ENCODE measurements around the gene CADM1.

The CADM1 gene

GRCh38 chr11:115207916-115208315, 296.3 kb downstream of the CADM1 start:
- no peak overlapping the region for H3K4me3 Mint-ChIP-seq
- intact Hi-C loops (cut with micrococcal nuclease): no loop called here
- H3K36me3 Mint-ChIP-seq (ENCODE audit: low read depth): no peaks in the 10 kb centered on the region
- no peaks in the 10 kb centered on the region for H3K9me3 Mint-ChIP-seq
- H3K4me1 Mint-ChIP-seq (ENCODE audit: low read depth): no peaks in the 10 kb centered on the region
- H3K27me3 Mint-ChIP-seq: no peaks in the 10 kb centered on the region
- no peak overlapping the region for H3K27ac Mint-ChIP-seq

DNA sequence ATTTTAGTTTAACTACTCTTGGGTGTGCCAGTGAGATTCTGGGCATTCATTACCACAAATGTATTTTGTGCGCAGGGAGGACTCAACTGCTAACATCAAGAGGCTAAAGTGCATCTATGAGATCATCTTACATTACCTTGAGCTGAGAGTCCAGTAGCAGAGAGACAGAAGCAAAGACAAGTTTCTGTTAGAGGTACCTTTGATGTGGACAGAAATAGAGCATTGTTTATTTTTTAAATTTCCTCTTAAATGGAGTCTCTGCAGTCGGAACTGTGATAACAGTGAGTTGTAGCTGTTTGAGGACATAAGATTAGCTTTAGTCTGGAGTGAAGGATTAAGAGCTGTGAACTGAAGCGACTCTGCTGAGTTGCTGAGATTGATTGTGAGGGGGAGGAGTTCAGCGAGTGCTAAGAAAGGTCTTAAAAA, 297.0 kb downstream of the CADM1 start:
- Mint-ChIP-seq H3K9me3 (no peaks in the 10 kb centered on the region), H3K4me3 (no peak overlapping the region), H3K27me3 (no peaks in the 10 kb centered on the region), H3K4me1 (ENCODE audit: low read depth) (no peaks in the 10 kb centered on the region), H3K27ac (no peak overlapping the region), H3K36me3 (ENCODE audit: low read depth) (no peaks in the 10 kb centered on the region)
- intact Hi-C loops (cut with micrococcal nuclease): no loop called here

GRCh38 chr11:115206365-115207022, 297.7 kb downstream of the CADM1 start:
- H3K4me1 Mint-ChIP-seq (ENCODE audit: low read depth): no peaks in the 10 kb centered on the region
- no peak overlapping the region for H3K27ac Mint-ChIP-seq
- H3K36me3 Mint-ChIP-seq (ENCODE audit: low read depth): no peaks in the 10 kb centered on the region
- intact Hi-C loops (cut with micrococcal nuclease): no loop called here
- H3K9me3 Mint-ChIP-seq: no peaks in the 10 kb centered on the region
- no peaks in the 10 kb centered on the region for H3K27me3 Mint-ChIP-seq
- no peak overlapping the region for H3K4me3 Mint-ChIP-seq

DNA sequence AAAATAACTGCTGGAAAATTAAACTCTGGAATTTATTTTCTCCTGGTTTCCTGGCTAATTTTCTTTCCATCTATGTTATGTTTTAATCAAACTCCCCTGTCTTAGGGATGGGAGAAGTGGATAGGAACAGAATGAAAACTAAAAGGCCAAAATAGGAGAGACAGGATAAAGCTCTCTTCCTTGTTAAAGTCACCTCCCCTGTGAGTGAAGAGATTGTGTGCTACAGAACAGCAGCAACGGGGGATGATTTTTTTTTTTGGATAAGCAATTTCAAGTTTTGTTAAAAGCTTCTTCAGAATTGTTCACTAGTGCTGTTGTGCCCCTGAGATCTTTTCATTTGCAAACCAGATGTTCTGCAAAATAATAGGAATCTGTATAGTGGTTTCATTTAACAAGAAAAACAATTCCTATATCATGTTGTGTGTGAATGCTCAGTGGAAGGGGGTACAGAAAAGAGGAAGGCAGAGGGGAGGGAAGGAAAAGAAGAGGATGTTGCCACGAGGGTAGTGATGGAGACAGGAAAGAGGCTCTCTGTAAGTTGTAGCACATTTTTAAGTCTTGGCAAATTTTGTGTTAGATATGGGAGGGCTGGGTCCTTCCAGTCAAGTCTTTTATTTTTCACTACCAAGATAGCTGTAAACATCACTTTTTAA, 301.2 kb downstream of the CADM1 start:
- Mint-ChIP-seq H3K36me3 (ENCODE audit: low read depth) (no peaks in the 10 kb centered on the region), H3K9me3 (no peaks in the 10 kb centered on the region), H3K27ac (no peak overlapping the region), H3K4me1 (ENCODE audit: low read depth) (no peaks in the 10 kb centered on the region), H3K4me3 (no peak overlapping the region), H3K27me3 (no peaks in the 10 kb centered on the region)
- intact Hi-C loops (cut with micrococcal nuclease): no loop called here

DNA sequence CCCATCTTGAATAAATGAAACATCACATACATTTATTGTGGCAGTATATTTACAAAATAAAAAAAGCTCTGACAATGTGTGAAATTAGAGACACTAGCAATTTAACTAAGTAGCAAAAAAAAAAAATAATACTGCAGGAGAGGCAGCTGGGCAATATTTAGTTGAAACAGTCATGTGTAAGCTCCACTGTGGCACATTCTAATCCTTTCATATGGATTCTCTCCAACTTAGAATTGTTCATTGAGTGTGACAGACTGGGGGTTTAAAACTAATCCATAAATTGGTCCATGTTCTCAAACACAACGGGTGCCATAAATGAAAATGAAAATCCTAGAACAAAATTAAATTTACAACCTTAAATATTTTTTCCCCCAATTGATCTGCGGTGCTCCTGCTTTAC, 302.1 kb downstream of the CADM1 start:
- H3K4me1 Mint-ChIP-seq (ENCODE audit: low read depth): no peaks in the 10 kb centered on the region
- intact Hi-C loops (cut with micrococcal nuclease): no loop called here
- no peaks in the 10 kb centered on the region for H3K27me3 Mint-ChIP-seq
- H3K9me3 Mint-ChIP-seq: no peaks in the 10 kb centered on the region
- no peaks in the 10 kb centered on the region for H3K36me3 Mint-ChIP-seq (ENCODE audit: low read depth)
- H3K4me3 Mint-ChIP-seq: no peak overlapping the region
- H3K27ac Mint-ChIP-seq: no peak overlapping the region

- intact Hi-C loops (cut with micrococcal nuclease): no loop called here
- no peaks in the 10 kb centered on the region for H3K27me3 Mint-ChIP-seq
- no peaks in the 10 kb centered on the region for H3K36me3 Mint-ChIP-seq (ENCODE audit: low read depth)
- no peaks in the 10 kb centered on the region for H3K9me3 Mint-ChIP-seq
- H3K27ac Mint-ChIP-seq: no peak overlapping the region
- H3K4me3 Mint-ChIP-seq: no peak overlapping the region
- no peaks in the 10 kb centered on the region for H3K4me1 Mint-ChIP-seq (ENCODE audit: low read depth)
Measured at GRCh38 chr11:115201111-115201792, 303.0 kb downstream of the CADM1 start.

DNA sequence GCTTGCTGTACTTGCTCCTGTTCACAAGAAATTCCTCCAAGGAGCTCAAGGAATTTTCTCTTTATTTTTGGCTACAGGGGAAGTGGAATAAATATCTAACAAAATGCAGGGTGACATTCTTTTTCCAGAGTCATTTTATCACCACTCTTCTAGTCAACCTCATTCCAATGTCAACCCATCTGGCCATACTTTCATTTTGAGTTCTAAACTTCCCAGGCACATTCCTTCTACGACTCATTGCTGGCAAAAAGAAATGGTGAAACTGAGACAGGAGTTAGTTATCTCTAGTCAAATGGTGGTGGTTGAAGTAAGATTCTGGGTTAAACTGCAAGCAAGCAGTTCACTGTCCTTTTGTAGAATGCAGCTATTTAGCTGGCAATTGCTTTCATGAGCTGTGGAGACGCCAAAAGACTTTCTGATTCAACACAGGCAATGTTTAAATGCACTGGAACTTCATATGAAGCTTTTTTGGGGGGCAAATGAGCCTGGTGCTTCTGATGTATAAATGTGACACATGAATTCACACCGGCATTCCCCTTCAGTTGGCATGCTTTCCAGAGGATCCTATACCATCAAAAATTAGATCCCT, 304.6 kb downstream of the CADM1 start:
- Mint-ChIP-seq H3K9me3 (no peaks in the 10 kb centered on the region), H3K4me3 (no peak overlapping the region), H3K4me1 (ENCODE audit: low read depth) (no peaks in the 10 kb centered on the region), H3K27ac (no peak overlapping the region), H3K27me3 (no peaks in the 10 kb centered on the region), H3K36me3 (ENCODE audit: low read depth) (no peaks in the 10 kb centered on the region)
- intact Hi-C loops (cut with micrococcal nuclease): no loop called here

DNA sequence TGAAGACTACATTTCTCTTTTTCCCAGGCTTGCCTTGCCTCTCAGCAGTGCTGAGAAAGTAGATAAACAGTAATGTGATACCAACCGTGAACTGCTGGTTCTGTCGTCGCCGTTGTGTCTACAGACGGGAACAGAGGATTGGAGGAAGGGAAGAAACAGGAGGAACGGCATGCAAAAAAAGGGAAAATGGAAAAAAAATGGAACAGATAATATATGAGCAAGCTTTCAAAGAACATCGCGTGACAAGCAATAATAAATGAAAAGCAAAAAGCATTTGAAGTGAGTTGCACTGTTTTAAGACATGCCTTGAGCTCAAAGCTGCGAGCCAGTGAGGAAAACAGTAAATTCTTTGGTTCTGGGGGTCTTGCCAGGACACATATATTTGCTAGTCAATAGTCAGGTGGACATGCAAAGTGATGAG, 305.9 kb downstream of the CADM1 start:
- intact Hi-C loops (cut with micrococcal nuclease): no loop called here
- Mint-ChIP-seq H3K4me1 (ENCODE audit: low read depth) (no peaks in the 10 kb centered on the region), H3K36me3 (ENCODE audit: low read depth) (no peaks in the 10 kb centered on the region), H3K4me3 (no peak overlapping the region), H3K9me3 (no peaks in the 10 kb centered on the region), H3K27me3 (no peaks in the 10 kb centered on the region), H3K27ac (no peak overlapping the region)

DNA sequence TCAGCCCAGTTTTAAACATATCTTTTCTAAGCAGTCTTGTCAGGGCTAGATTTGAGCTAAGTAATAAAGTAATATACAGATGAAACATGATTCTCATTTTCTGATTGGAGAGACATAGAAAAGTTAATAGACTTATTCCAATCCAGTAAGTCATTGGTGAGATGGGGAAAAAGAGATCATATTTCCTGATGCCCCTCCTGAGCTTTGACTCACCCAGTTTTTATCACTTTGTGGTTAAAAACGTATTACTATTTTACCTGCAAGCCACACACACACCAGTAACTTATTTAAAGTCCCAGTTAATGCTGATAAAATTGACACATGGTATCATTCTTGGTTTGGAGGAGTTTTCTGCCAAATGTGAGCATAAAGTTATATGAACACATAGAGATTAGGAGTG, 306.8 kb downstream of the CADM1 start:
- H3K4me3 Mint-ChIP-seq: no peak overlapping the region
- H3K36me3 Mint-ChIP-seq (ENCODE audit: low read depth): no peaks in the 10 kb centered on the region
- H3K27ac Mint-ChIP-seq: no peak overlapping the region
- H3K9me3 Mint-ChIP-seq: no peaks in the 10 kb centered on the region
- H3K27me3 Mint-ChIP-seq: no peaks in the 10 kb centered on the region
- H3K4me1 Mint-ChIP-seq (ENCODE audit: low read depth): no peaks in the 10 kb centered on the region
- intact Hi-C loops (cut with micrococcal nuclease): no loop called here

DNA sequence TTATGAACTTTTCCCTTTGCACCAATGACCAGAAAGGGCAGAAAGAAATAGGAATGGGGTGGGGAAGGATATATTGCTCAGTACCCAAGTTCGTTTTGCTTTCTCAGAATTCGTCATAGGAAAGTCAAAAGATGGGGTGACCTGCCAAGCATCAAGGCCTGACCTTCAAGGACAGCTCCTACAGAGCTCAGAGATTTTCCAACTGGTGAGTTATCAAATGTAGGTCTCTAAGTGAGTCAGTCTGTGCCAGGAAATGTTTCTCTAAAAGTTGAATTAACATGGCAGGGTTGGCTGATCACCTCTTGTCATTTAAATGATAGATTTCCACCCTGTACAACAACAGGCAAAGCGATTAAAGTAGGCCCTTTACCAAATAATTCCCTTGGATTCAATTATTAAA, 307.2 kb downstream of the CADM1 start:
- Mint-ChIP-seq H3K27me3 (no peaks in the 10 kb centered on the region), H3K36me3 (ENCODE audit: low read depth) (no peaks in the 10 kb centered on the region), H3K9me3 (no peaks in the 10 kb centered on the region), H3K27ac (no peak overlapping the region), H3K4me3 (no peak overlapping the region), H3K4me1 (ENCODE audit: low read depth) (no peaks in the 10 kb centered on the region)
- intact Hi-C loops (cut with micrococcal nuclease): no loop called here

DNA sequence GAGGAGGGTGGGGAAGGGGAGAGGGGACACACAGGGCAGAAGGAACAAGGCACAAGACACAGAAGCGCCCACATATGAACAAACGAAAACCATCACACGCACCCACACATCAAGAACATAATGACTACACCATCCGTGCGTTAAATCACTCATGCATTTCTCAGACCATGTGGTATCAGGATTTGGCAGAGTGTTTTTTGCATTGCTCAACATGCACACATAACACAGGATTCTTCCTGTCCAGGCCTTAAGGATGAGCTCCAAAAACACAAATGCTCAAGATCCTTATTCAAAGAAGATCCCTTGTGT, 309.5 kb downstream of the CADM1 start:
- Mint-ChIP-seq H3K9me3 (no peaks in the 10 kb centered on the region), H3K4me3 (no peak overlapping the region), H3K36me3 (ENCODE audit: low read depth) (no peaks in the 10 kb centered on the region), H3K4me1 (ENCODE audit: low read depth) (no peaks in the 10 kb centered on the region), H3K27ac (no peak overlapping the region), H3K27me3 (no peaks in the 10 kb centered on the region)
- intact Hi-C loops (cut with micrococcal nuclease): no loop called here

GRCh38 chr11:115193914-115194801, 310.1 kb downstream of the CADM1 start:
- Mint-ChIP-seq H3K36me3 (ENCODE audit: low read depth) (no peaks in the 10 kb centered on the region), H3K27ac (no peak overlapping the region), H3K9me3 (no peaks in the 10 kb centered on the region), H3K4me1 (ENCODE audit: low read depth) (no peaks in the 10 kb centered on the region), H3K27me3 (no peaks in the 10 kb centered on the region), H3K4me3 (no peak overlapping the region)
- intact Hi-C loops (cut with micrococcal nuclease): no loop called here

DNA sequence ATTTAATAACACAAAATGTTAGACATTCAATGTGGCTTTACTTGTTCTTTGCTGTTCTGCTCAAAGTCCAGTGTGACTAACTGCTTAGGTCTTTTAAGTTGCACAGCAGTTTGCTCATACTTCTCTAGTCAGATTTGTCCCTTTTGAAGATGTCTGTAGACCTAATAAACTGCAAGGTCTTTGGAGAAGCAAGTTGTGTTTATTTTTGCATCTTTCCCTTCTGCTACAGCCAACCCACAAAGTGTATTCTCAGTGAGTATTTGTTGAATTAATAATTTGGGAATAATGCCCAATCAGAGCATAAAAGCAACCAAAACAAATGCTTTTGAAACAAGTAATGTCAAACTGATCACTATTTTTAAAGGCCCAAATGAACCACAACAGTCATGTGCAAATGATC, 312.5 kb downstream of the CADM1 start:
- Mint-ChIP-seq H3K4me3 (no peak overlapping the region), H3K4me1 (ENCODE audit: low read depth) (no peaks in the 10 kb centered on the region), H3K9me3 (no peaks in the 10 kb centered on the region), H3K36me3 (ENCODE audit: low read depth) (no peaks in the 10 kb centered on the region), H3K27ac (no peak overlapping the region), H3K27me3 (no peaks in the 10 kb centered on the region)
- intact Hi-C loops (cut with micrococcal nuclease): no loop called here

DNA sequence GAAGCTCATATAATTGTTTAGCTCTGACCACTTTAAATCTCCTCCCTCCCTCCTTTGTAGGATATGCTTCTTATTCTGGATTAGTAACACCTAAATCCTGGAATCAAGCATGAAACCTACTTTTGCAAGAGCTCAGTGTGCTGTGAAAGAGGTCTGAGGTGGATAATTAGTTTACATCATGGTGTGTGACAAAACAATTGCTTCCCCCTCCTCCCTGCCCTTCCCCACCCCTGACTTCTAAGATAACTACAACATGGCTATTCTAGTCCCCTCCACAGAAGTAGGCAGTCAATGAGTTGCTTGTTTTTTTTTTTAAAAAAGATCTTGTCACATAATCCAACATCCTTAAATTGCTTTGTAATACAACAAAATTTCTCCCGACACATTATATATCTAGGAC, 314.0 kb downstream of the CADM1 start:
- Mint-ChIP-seq H3K4me3 (no peak overlapping the region), H3K4me1 (ENCODE audit: low read depth) (no peaks in the 10 kb centered on the region), H3K36me3 (ENCODE audit: low read depth) (no peaks in the 10 kb centered on the region), H3K27ac (no peak overlapping the region), H3K9me3 (no peaks in the 10 kb centered on the region), H3K27me3 (no peaks in the 10 kb centered on the region)
- intact Hi-C loops (cut with micrococcal nuclease): no loop called here

Data from dendritic cell treated with granulocyte-macrophage colony-stimulating factor and Interleukin-4, amounts not matched to agents 40 ng/mL and 50 ng/mL, for 4 days (primary cell).